HepG2 (cell line): ENCODE measurements around the gene NDC1. TPM values are rescaled to one million over a fixed set of nuclear protein-coding genes. Genes with fewer than 3 reads are reported as not detected.

ENCODE experiments used
- ATAC-seq: fragments of 200-7000 bp; cut with Tn5 transposase; 3 replicates; pipeline ENCODE4 v1.9.1; 2020; ENCODE audit warnings: mild to moderate bottlenecking, moderate library complexity
- BruUV-seq: library from RNA; stranded (reverse); fragments of 400-500 nt; replicated peaks from 2 replicates; lab custom pipeline; 2021; lab: Mats Ljungman, UMichigan
- CTCF ChIA-PET: fragments of 300-600 bp; formaldehyde crosslinking; extraction: SDS; loops from one replicate; lab custom pipeline; 2021; ENCODE audit warnings: low total read pairs, inconsistent platforms, low intra/inter-chr PET ratio; lab: Yijun Ruan, JAX
- POLR2A ChIA-PET: fragments of 350-600 bp; sonication (Branson Sonifier 250); formaldehyde crosslinking; loops from one replicate; lab custom pipeline; 2020; ENCODE audit warnings: antibody characterized with exemption, inconsistent platforms; lab: Yijun Ruan, JAX
- DNase-seq: peaks from one replicate; pipeline ENCODE4 v3.0.0-alpha.2; 2015; ENCODE audit warnings: low spot score
- FAIRE-seq: peaks from 3 replicates; lab custom pipeline; 2011; peaks lifted over from hg19 to GRCh38; lab: Jason Lieb, UNC
- H2AFZ ChIP-seq: one replicate; pipeline ENCODE4 v1.6.1; 2011; ENCODE audit warnings: low read length, inconsistent platforms
- H3K27ac ChIP-seq: fragments of 300-600 bp; 3 replicates; pipeline ENCODE4 v1.8.0; 2011; ENCODE audit warnings: mixed run types, mild to moderate bottlenecking, mixed read lengths, low read length, inconsistent platforms; ENCODE audit not compliant: insufficient read depth; ENCODE audit errors: extremely low read length
- H3K27me3 ChIP-seq, 2 experiments: fragments of 200-600 bp in 1 of 2; 2 replicates in 1 of 2; 3 replicates in 1 of 2; pipeline versions ENCODE4 v1.6.0 to v1.8.0; 2011; ENCODE audit warnings: low read length in 2 of 2, mild to moderate bottlenecking in 2 of 2, moderate library complexity in 2 of 2, inconsistent platforms in 1 of 2; ENCODE audit not compliant: insufficient read depth in 2 of 2, control insufficient read depth in 1 of 2
- H3K36me3 ChIP-seq, 2 experiments: fragments of 200-600 bp in 1 of 2; replicated peaks in 1 of 2; 2 replicates in 1 of 2; 3 replicates in 1 of 2; pipeline versions ENCODE4 v1.5.1 to v1.8.0; 2011; ENCODE audit warnings: low read length in 2 of 2, inconsistent platforms in 1 of 2; ENCODE audit not compliant: insufficient read depth in 2 of 2, control insufficient read depth in 1 of 2
- H3K4me1 ChIP-seq: 2 replicates; pipeline ENCODE4 v1.5.1; 2012; ENCODE audit warnings: low read length, inconsistent platforms; ENCODE audit not compliant: insufficient read depth
- H3K4me2 ChIP-seq: 2 replicates; pipeline ENCODE4 v1.6.0; 2011; ENCODE audit warnings: low read depth, low read length, inconsistent platforms
- H3K4me3 ChIP-seq, 3 experiments: fragments of 200-600 bp in 1 of 3; sonication (generic), shearing (Covaris generic) in 1 of 3; replicated peaks in 1 of 3; 2 replicates each; pipeline ENCODE4 v1.5.1; 2011 to 2016; ENCODE audit warnings: low read length in 3 of 3, inconsistent platforms in 2 of 3, low read depth in 2 of 3, mild to moderate bottlenecking in 2 of 3, control low read depth in 1 of 3, mixed read lengths in 1 of 3; ENCODE audit not compliant: insufficient read depth in 1 of 3
- H3K79me2 ChIP-seq: one replicate; pipeline ENCODE4 v1.6.1; 2011; ENCODE audit warnings: low read length, inconsistent platforms; ENCODE audit not compliant: insufficient read depth
- H3K9ac ChIP-seq: 2 replicates; pipeline ENCODE4 v1.6.0; 2011; ENCODE audit warnings: mild to moderate bottlenecking, low read depth, low read length, inconsistent platforms; ENCODE audit not compliant: insufficient read depth
- H3K9me3 ChIP-seq: 2 replicates; pipeline ENCODE4 v1.5.1; 2012; ENCODE audit warnings: mild to moderate bottlenecking, low read length
- H4K20me1 ChIP-seq: 2 replicates; pipeline ENCODE4 v1.6.0; 2011; ENCODE audit warnings: inconsistent platforms, mild to moderate bottlenecking, low read length, moderate library complexity; ENCODE audit not compliant: insufficient read depth
- DPF2 ChIP-seq: sonication (generic); formaldehyde crosslinking; IDR thresholded peaks from 2 replicates; pipeline ENCODE4 v1.4.0; 2020; ENCODE audit warnings: mild to moderate bottlenecking, low read depth, missing genetic modification reagents, borderline replicate concordance
- MNT ChIP-seq: fragments of 450-650 bp; IDR thresholded peaks from 2 replicates; pipeline ENCODE4 v1.6.1; 2016
- SATB2 ChIP-seq: sonication (generic); formaldehyde crosslinking; IDR thresholded peaks from 2 replicates; pipeline ENCODE4 v1.5.0; 2020; ENCODE audit warnings: missing genetic modification reagents
- SKIL ChIP-seq: sonication (generic); formaldehyde crosslinking; IDR thresholded peaks from 2 replicates; pipeline ENCODE4 v1.8.0; 2022; ENCODE audit warnings: missing genetic modification reagents, mild to moderate bottlenecking, moderate library complexity, borderline replicate concordance
- TEAD2 ChIP-seq: sonication (generic); formaldehyde crosslinking; IDR thresholded peaks from 2 replicates; pipeline ENCODE4 v1.9.0; 2021; ENCODE audit warnings: missing genetic modification reagents
- WGBS: methylation state at CpG from one replicate; pipeline ENCODE4 v1.1.6; 2017; ENCODE audit warnings: low lambda C conversion rate; 5-methylcytosine and 5-hydroxymethylcytosine counted together
- in situ Hi-C: cut with HindIII; loops from 2 replicates; pipeline ENCODE4 v1.10.0; 2017; ENCODE audit warnings: low pct_unique_long_range_greater_than_20kb; ENCODE audit not compliant: extremely low pct_ligation_motif_present
- intact Hi-C: fragments of 100-400 bp; cut with micrococcal nuclease; formaldehyde crosslinking; loops from one replicate; pipeline ENCODE4 v1.10.0; 2022; ENCODE audit not compliant: unreplicated experiment
- polyA plus RNA-seq, 8 experiments: library from polyadenylated mRNA; depleted of rRNA in 3 of 8; stranded (reverse) in 7 of 8; unstranded in 1 of 8; fragments of >200 nt; fragmentation: Illumina TruSeq in 4 of 8; extraction: Trizol in 4 of 8; gene quantifications; 2 replicates each; pipeline versions ENCODE4 v1.2.1 to v1.2.3, GENCODE V29; 2011 to 2016; ENCODE audit warnings: low read depth in 4 of 8, missing spikeins in 1 of 8, mixed read lengths in 1 of 8; ENCODE audit not compliant: insufficient read depth in 1 of 8
- total RNA-seq, 5 experiments: library from RNA; depleted of rRNA; stranded (reverse); fragments of >200 nt; fragmentation: Illumina TruSeq; extraction: Trizol; gene quantifications; 2 replicates each; pipeline ENCODE4 v1.2.3, GENCODE V29; 2016; ENCODE audit warnings: low read depth in 1 of 5

NDC1 gene
- total and polyA plus RNA-seq, 2 of the 13 experiments (the other 11 are each of a cell fraction or from before 2014, with no cell fraction given), result 38.1 to 50.9 TPM

GRCh38 chr1:53728196-53728595, 109.9 kb downstream of the NDC1 start:
- Histone ChIP-seq H4K20me1 (no peaks in the 10 kb centered on the region), H3K27ac (no peak overlapping the region), H3K9me3 (no peaks in the 10 kb centered on the region), H2AFZ (no peak overlapping the region), H3K27me3 (peaks cover 1 to 68% of the 10 kb centered on the region in 2 experiments; a peak in 3 of 5 replicates), H3K79me2 (no peaks in the 10 kb centered on the region), H3K4me3 (no peak overlapping the region), H3K4me2 (no peak overlapping the region), H3K36me3 (no peaks in the 10 kb centered on the region), H3K9ac (no peak overlapping the region), H3K4me1 (no peaks in the 10 kb centered on the region)
- WGBS, result 0% methylated on average over 1 of the region's 1 CpG
- DNase-seq (no peak), FAIRE-seq (no peak), ATAC-seq (no peak)
- in situ Hi-C loops, result no loop called here
- BruUV-seq, result no TSS peak
- intact Hi-C loops, result no loop called here
- CTCF ChIA-PET, result no interaction called here
- no peak for TF ChIP-seq DPF2 (CRISPR knock-in tag)
- TF ChIP-seq TEAD2, result no peak
- no peak for TF ChIP-seq SKIL
- TF ChIP-seq SATB2 (CRISPR knock-in tag), result no peak
- peak; percentile 84 for TF ChIP-seq MNT
- POLR2A ChIA-PET, result no interaction called here
